ENCODE measurements around the gene TET1.

TET1 gene

DNA sequence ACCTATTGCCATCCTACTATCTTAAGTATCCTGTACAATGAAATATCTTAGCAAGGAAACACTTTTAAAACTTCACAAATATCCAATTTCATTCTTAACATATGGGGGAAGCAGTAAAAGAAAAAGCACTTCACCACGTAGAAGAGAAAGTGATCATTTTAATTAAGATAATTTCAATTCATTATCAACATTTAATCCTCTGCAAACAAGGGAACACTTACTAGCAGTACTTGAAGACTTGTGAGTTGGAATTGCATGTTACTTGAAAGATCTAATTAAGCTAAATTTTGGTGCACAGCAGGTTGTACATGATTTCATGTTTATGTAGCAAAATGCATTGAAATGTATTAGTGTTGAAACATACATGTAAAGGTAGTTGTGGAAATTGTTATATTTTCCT lies 140.1 kb downstream of the TET1 start:
- TF ChIP-seq, protein P1, sequence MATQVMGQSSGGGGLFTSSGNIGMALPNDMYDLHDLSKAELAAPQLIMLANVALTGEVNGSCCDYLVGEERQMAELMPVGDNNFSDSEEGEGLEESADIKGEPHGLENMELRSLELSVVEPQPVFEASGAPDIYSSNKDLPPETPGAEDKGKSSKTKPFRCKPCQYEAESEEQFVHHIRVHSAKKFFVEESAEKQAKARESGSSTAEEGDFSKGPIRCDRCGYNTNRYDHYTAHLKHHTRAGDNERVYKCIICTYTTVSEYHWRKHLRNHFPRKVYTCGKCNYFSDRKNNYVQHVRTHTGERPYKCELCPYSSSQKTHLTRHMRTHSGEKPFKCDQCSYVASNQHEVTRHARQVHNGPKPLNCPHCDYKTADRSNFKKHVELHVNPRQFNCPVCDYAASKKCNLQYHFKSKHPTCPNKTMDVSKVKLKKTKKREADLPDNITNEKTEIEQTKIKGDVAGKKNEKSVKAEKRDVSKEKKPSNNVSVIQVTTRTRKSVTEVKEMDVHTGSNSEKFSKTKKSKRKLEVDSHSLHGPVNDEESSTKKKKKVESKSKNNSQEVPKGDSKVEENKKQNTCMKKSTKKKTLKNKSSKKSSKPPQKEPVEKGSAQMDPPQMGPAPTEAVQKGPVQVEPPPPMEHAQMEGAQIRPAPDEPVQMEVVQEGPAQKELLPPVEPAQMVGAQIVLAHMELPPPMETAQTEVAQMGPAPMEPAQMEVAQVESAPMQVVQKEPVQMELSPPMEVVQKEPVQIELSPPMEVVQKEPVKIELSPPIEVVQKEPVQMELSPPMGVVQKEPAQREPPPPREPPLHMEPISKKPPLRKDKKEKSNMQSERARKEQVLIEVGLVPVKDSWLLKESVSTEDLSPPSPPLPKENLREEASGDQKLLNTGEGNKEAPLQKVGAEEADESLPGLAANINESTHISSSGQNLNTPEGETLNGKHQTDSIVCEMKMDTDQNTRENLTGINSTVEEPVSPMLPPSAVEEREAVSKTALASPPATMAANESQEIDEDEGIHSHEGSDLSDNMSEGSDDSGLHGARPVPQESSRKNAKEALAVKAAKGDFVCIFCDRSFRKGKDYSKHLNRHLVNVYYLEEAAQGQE (IDR thresholded peaks at IDR 0.05; ENCODE audit: insufficient read depth in 1 of 2, low read depth in 2 of 2, low read length in 2 of 2), result no peak

DNA sequence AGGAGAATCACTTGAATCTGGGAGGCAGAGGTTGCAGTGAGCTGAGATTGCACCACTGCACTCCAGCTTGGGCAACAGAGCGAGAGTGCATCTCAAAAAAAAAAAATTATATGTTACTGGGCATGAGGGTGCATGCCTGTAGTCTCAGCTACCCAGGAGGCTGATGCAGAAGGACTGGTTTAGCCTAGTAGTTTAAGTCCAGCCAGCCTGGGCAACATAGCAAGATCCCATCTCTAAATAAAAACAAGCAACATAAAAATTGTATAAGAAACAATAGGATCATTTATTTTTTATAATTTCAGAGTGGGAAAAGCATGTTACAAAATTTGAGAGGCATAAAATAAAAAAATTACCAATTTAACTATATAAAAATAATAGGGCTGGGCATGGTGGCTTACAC lies 145.4 kb downstream of the TET1 start:
- TF ChIP-seq SIN3A (IDR thresholded peaks at IDR 0.05; ENCODE audit: borderline replicate concordance, insufficient read depth, low read length) (no peak), TAF1 (IDR thresholded peaks at IDR 0.05; ENCODE audit: borderline replicate concordance, insufficient read depth, low read length) (no peak), FOXP2 (optimal IDR thresholded peaks at IDR 0.05; ENCODE audit: borderline replicate concordance, extremely low read depth, extremely low read length, insufficient read depth) (no peak), POLR2AphosphoS5 (IDR thresholded peaks at IDR 0.05; ENCODE audit: low read depth, low read length) (no peak)
- TF ChIP-seq, protein P1 (IDR thresholded peaks at IDR 0.05; ENCODE audit: insufficient read depth in 1 of 2, low read depth in 2 of 2, low read length in 2 of 2), result no peak

DNA sequence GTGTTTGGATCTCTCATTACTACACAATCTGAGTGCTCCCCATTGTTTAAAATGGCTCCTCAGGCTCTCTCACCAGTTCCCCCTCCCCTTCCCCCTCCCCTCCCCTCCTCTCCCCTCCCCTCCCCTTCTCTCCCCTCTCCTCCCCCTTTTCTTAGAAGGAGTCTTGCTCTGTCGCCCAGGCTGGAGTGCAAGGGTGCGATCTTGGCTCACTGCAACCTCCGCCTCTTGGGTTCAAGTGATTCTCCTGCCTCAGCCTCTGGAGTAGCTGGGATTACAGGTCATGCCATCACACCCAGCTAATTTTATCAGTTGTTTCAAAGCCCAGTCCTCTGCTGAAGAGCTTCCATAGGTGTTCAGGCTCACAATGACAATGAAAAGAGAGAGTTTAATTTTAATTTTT lies 157.3 kb downstream of the TET1 start:
- TF ChIP-seq, protein P1 (IDR thresholded peaks at IDR 0.05; ENCODE audit: insufficient read depth in 1 of 2, low read depth in 2 of 2, low read length in 2 of 2), result no peak
- no peak for TF ChIP-seq POLR2AphosphoS5 (IDR thresholded peaks at IDR 0.05; ENCODE audit: low read depth, low read length)
- no peak for TF ChIP-seq TAF1 (IDR thresholded peaks at IDR 0.05; ENCODE audit: borderline replicate concordance, insufficient read depth, low read length)
- no peak for TF ChIP-seq SIN3A (IDR thresholded peaks at IDR 0.05; ENCODE audit: borderline replicate concordance, insufficient read depth, low read length)
- TF ChIP-seq FOXP2 (optimal IDR thresholded peaks at IDR 0.05; ENCODE audit: borderline replicate concordance, extremely low read depth, extremely low read length, insufficient read depth), result no peak

DNA sequence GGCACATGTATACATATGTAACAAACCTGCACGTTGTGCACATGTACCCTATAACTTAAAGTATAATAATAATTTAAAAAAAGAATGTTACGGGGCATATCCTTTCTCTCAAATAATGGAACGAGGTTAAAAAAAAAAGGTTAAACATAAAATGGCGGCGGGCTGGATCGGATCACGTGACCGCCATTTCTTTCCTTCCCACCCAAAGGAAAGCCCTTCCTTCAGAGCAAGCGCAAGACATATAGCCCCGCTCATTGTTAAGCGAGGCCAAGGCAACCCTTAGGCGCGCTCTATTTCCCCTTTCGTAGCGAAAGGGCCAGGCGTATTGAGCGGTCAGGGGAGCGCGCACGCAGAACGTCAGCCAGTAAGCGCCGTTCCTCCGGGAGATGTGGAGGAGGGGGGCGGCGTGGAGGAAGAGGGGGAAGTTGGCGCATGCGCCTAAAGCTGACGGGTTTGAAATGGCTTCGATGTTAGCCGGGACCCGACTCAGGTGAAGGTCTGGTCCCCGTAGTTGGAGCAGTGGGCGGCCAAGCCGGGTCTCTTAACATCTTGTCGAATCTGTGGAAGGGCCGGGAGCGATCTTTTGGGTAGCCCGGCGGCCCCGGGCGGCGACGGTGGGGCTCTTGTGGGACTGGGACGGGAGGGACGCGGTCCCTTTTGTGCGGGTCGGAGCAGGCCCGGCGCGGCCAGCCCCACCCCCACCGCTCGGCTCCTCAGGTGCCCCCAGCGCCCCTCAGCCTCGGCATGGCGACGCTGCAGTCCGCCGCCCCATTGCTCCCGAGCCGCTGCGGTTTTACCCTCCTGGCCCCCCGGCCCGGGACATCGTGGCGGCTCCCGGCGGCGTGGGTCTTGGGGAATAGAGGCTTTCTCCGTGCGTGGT lies 160.9 kb downstream of the TET1 start, which contains the start of gene CCAR1:
TSS of gene CCAR1 (plus strand) at position 447 of the 880 bp plus-strand sequence. CDS start 1,266 bp downstream, outside the sequence.
- TF ChIP-seq, protein P1 (IDR thresholded peaks at IDR 0.05; ENCODE audit: insufficient read depth in 1 of 2, low read depth in 2 of 2, low read length in 2 of 2), result no peak; a peak in 1 of 4 replicates
- TF ChIP-seq POLR2AphosphoS5 (IDR thresholded peaks at IDR 0.05; ENCODE audit: low read depth, low read length) (peak; percentile 84), FOXP2 (optimal IDR thresholded peaks at IDR 0.05; ENCODE audit: borderline replicate concordance, extremely low read depth, extremely low read length, insufficient read depth) (peak; percentile 18), SIN3A (IDR thresholded peaks at IDR 0.05; ENCODE audit: borderline replicate concordance, insufficient read depth, low read length) (peak; percentile 8; the same call in 1 of the 2 replicates), TAF1 (IDR thresholded peaks at IDR 0.05; ENCODE audit: borderline replicate concordance, insufficient read depth, low read length) (peak; percentile 85)

Data from PFSK-1 (cell line).